HFF-Myc (cell line): ENCODE results near the gene SCIN.

Experiments used
- DNase-seq: peaks from one replicate; pipeline ENCODE4 v3.0.0-alpha.2; 2011; ENCODE audit warnings: low read depth; ENCODE audit errors: extremely low read depth
- H3K4me3 ChIP-seq: replicated peaks from 2 replicates; pipeline ENCODE4 v1.5.1; 2011; ENCODE audit warnings: low read depth, mild to moderate bottlenecking, control low read depth, low read length
- TF ChIP-seq, protein P1 (sequence below): IDR thresholded peaks from 2 replicates; pipeline ENCODE4 v1.5.1; 2012; ENCODE audit warnings: mild to moderate bottlenecking, low read depth, low read length, control low read depth; ENCODE audit errors: missing control alignments

Gene SCIN

DNA sequence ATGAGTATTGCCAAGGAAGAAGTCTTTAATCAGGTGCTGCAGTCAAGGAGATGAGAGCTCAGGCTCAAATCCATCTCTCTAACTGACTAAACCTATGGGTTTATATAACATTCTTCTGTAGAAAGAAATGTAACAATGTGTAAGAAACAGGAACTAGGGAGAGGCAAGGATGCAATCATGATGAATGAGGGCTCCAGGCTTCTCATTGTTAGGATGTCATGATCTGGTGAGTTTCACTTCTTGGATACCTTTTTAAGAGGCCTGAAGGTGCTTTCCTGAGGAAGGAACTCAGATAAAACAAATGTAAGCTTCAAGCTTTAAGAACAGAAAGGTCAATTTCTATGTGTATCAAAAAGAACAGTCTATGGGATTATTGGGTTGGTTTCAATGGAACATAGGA is 30.8 kb upstream of the SCIN start:
- TF ChIP-seq, protein P1, sequence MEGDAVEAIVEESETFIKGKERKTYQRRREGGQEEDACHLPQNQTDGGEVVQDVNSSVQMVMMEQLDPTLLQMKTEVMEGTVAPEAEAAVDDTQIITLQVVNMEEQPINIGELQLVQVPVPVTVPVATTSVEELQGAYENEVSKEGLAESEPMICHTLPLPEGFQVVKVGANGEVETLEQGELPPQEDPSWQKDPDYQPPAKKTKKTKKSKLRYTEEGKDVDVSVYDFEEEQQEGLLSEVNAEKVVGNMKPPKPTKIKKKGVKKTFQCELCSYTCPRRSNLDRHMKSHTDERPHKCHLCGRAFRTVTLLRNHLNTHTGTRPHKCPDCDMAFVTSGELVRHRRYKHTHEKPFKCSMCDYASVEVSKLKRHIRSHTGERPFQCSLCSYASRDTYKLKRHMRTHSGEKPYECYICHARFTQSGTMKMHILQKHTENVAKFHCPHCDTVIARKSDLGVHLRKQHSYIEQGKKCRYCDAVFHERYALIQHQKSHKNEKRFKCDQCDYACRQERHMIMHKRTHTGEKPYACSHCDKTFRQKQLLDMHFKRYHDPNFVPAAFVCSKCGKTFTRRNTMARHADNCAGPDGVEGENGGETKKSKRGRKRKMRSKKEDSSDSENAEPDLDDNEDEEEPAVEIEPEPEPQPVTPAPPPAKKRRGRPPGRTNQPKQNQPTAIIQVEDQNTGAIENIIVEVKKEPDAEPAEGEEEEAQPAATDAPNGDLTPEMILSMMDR, result no peak
- DNase-seq, result no peak
- H3K4me3 ChIP-seq, result no peak overlapping the region

- TF ChIP-seq, protein P1, result no peak
- no peak overlapping the region for H3K4me3 ChIP-seq
- DNase-seq, result no peak
These were observed 29.7 kb upstream of the SCIN start for GRCh38 chr7:12540850-12541249.

GRCh38 chr7:12543586-12543985 is 26.9 kb upstream of the SCIN start:
- DNase-seq, result no peak
- no peak overlapping the region for H3K4me3 ChIP-seq
- TF ChIP-seq, protein P1, result no peak

DNA sequence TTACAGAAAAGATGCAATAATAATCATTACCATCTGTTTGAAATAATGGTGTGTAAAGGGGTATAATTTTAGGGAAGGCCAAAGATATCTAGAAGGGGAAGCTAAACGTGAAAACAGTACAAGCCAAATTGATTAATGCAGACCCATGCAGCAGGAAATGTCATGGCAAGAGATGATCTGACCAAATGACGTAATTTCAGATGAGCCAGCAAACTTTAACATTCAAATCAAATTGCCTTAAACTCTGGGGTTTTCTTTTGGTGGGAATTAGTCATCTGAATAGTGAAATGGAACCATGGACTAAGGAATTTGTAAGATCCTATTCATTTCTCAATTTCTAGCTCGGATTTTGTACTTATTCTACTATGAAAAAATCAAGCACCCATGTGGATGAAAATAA is 21.4 kb upstream of the SCIN start:
- DNase-seq, result no peak
- TF ChIP-seq, protein P1, result no peak
- no peak overlapping the region for H3K4me3 ChIP-seq

- no peak overlapping the region for H3K4me3 ChIP-seq
- TF ChIP-seq, protein P1, result no peak
- no peak for DNase-seq
These were observed 19.6 kb upstream of the SCIN start for GRCh38 chr7:12550956-12551355.

DNA sequence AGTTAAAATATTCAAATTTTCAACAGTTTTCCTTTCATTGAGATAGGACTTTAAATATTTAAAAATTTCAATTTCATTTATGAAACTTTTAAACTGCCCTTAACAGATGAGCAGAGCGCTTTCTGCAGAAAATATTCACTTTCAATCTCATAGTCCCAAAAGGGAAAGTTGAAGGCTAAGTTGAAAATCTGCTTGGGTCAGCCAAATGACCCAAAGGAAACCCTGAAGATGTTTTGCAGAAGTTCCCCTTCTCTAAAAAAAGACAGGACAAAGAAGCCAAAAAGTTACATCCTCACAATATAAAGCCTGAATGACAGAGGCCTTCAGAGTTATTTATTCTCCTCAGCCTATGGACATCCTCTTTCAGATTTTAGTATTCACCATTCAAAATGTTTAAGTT is 17.6 kb upstream of the SCIN start:
- H3K4me3 ChIP-seq, result no peak overlapping the region
- DNase-seq, result no peak
- TF ChIP-seq, protein P1, result no peak

- TF ChIP-seq, protein P1, result no peak
- H3K4me3 ChIP-seq, result no peak overlapping the region
- DNase-seq, result no peak
These were observed 17.1 kb upstream of the SCIN start for GRCh38 chr7:12553416-12553815.
